HL-60 (cell line): Measurements from ENCODE around the gene COX8C.
A peak's percentile ranks its signal among the peaks of the same experiment; 100 is the strongest.

ENCODE experiments used
- DNase-seq, 2 experiments: peaks; one replicate each; pipeline ENCODE4 v3.0.0-alpha.2; 2010 to 2020; ENCODE audit warnings: low read depth in 1 of 2, low spot score in 1 of 2
- H3K27ac ChIP-seq: fragments of 250-450 bp; sonication (Bioruptor Pico); replicated peaks from 2 replicates; pipeline ENCODE4 v1.5.1; 2020; ENCODE audit warnings: mild to moderate bottlenecking, moderate library complexity
- H3K27me3 ChIP-seq: fragments of 250-450 bp; sonication (Bioruptor Pico); 2 replicates; pipeline ENCODE4 v1.5.1; 2021; ENCODE audit warnings: mild to moderate bottlenecking, moderate library complexity; ENCODE audit not compliant: insufficient read depth, poor library complexity, severe bottlenecking
- H3K4me3 ChIP-seq: replicated peaks from 2 replicates; pipeline ENCODE4 v1.5.1; 2011; ENCODE audit warnings: mild to moderate bottlenecking, control low read depth, low read length; ENCODE audit not compliant: insufficient read depth
- CTCF ChIP-seq: IDR thresholded peaks from one replicate; pipeline ENCODE4 v1.5.1; 2011; ENCODE audit warnings: low read length, control low read depth, inconsistent platforms; ENCODE audit not compliant: insufficient read depth
- GABPA ChIP-seq: IDR thresholded peaks from 2 replicates; pipeline ENCODE4 v1.6.1; 2012; ENCODE audit warnings: low read depth
- POLR2AphosphoS5 ChIP-seq: IDR thresholded peaks from 2 replicates; pipeline ENCODE4 v1.6.1; 2012; ENCODE audit warnings: low read depth
- REST ChIP-seq: IDR thresholded peaks from 2 replicates; pipeline ENCODE4 v1.6.1; 2012; ENCODE audit warnings: low read depth; ENCODE audit not compliant: insufficient replicate concordance
- SPI1 ChIP-seq: IDR thresholded peaks from 2 replicates; pipeline ENCODE4 v1.6.1; 2012; ENCODE audit warnings: low read depth, mild to moderate bottlenecking, borderline replicate concordance

The COX8C gene

GRCh38 chr14:93331728-93332396, 15.1 kb upstream of the COX8C start:
- no peaks in the 10 kb centered on the region for H3K27me3 ChIP-seq
- DNase-seq = no peak
- H3K27ac ChIP-seq = peak overlapping the region; percentile 52
- H3K4me3 ChIP-seq = peak overlapping the region; percentile 89
- TF ChIP-seq GABPA (no peak), POLR2AphosphoS5 (no peak), REST (no peak), SPI1 (no peak), CTCF (no peak)

DNA sequence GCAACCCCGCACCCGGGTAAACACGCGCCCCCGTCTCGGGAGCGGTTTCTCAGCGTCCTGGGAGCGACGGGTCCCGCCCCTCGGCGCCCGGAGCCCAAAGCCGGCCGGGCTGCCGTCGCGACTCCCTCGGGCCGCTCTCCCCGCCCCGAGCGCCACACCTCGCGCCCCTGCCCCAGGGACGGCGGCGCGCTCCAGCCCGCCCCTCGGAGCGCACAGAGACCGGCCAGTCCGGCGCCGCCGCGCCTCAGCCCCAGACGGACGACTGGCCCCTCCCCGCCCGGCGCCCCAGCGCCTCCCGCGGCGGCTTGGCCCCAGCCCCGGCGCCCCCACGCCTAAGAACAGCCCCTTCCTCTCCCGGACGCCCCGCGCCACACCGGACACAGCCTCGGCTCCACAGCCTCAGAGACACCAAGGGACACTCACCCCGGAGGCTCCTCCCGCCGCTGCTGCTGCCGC, 14.6 kb upstream of the COX8C start:
- H3K27me3 ChIP-seq = no peaks in the 10 kb centered on the region
- H3K4me3 ChIP-seq = peak overlapping the region; percentile 89
- DNase-seq = peak; percentile 27 to 49
- peak overlapping the region; percentile 72 for H3K27ac ChIP-seq
- TF ChIP-seq SPI1 (no peak), CTCF (no peak), GABPA (no peak), REST (no peak), POLR2AphosphoS5 (no peak)

DNA sequence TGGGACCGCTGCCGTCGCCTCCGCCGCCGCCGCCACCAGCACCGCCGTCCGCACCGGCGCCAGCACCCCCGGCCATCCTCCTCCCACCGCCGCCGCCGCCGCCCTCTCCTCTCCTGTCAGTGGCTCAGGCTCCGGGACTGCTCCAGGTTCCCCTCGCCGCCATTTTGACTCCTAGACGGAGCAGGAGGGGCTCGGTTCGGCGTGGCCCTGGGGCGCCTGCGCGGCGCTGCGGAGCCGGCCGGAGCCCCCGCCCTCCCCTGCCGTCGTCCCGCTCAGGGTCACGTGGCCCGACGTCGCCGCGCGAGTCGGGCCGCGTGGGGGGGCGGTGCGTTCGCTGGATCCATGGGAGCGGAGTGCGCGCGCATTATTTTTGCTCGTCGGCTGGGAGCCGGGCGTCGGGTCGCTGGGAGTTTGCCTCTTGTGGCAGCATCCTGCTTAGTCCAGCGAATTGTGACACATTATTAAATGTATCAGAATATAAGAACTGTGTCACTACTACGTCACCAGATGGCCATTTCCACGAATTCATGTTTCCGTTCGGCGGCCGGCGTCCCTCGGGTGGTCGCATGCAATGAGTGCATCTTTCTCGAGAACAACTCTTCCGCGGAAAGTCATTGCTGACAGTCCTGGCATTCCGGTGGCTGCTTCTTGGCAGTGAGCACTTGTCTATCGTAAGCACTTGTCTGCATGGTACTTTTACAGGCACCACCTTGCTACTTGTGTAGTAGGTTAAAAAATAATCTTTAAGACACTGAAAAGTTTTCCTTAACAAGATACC, 13.9 kb upstream of the COX8C start, which contains the start of gene BTBD7:
Gene BTBD7 (minus strand): TSS at position 184 of the 778 bp plus-strand sequence. CDS start 36,985 bp downstream, outside the sequence.
- Histone ChIP-seq H3K4me3 (peak within 1 kb of the TSS; percentile 89), H3K27ac (peak within 1 kb of the TSS; percentile 72), H3K27me3 (no peaks in the 10 kb centered on the region)
- no peak for TF ChIP-seq SPI1
- TF ChIP-seq POLR2AphosphoS5 = peak; percentile 56; the same call in 1 of the 2 replicates
- DNase-seq = peak; percentile 93 to 94

GRCh38 chr14:93333631-93334103, 13.3 kb upstream of the COX8C start:
- peak overlapping the region; percentile 69 for H3K4me3 ChIP-seq
- TF ChIP-seq SPI1 (no peak), REST (no peak), CTCF (no peak), POLR2AphosphoS5 (no peak), GABPA (no peak)
- DNase-seq = peak in 1 of 2 experiments; percentile 5
- H3K27ac ChIP-seq = peak overlapping the region; percentile 72
- H3K27me3 ChIP-seq = no peaks in the 10 kb centered on the region
